ENCODE results near the gene ICAM5. TPM values are rescaled to one million over a fixed set of nuclear protein-coding genes. Genes with fewer than 3 reads are reported as not detected.

The ICAM5 gene
- total RNA-seq, 1 donor from 2014 or later, result 5.7 TPM

- Mint-ChIP-seq H3K36me3 (no peaks in the 10 kb centered on the region), H3K4me3 (peak overlapping the region; percentile 47), H3K27me3 (ENCODE audit: low read depth) (peaks cover 77% of the 10 kb centered on the region), H3K9me3 (no peaks in the 10 kb centered on the region), H3K27ac (peak overlapping the region; percentile 6), H3K4me1 (peaks cover 25% of the 10 kb centered on the region)
- no peak for TF ChIP-seq CTCF (IDR thresholded peaks at IDR 0.05; ENCODE audit: unreplicated experiment)
- no peak for DNase-seq (ENCODE audit: low spot score in 2 of 2, unreplicated experiment in 2 of 2)
These were observed 6.3 kb downstream of the ICAM5 start for GRCh38 chr19:10295847-10296591.

GRCh38 chr19:10299545-10300458, 10.1 kb downstream of the ICAM5 start:
- Mint-ChIP-seq H3K36me3 (peaks cover 3% of the 10 kb centered on the region), H3K9me3 (no peaks in the 10 kb centered on the region), H3K4me1 (peaks cover 9% of the 10 kb centered on the region), H3K27me3 (ENCODE audit: low read depth) (peaks cover 54% of the 10 kb centered on the region), H3K27ac (no peak overlapping the region), H3K4me3 (no peak overlapping the region)
- no peak for TF ChIP-seq CTCF (IDR thresholded peaks at IDR 0.05; ENCODE audit: unreplicated experiment)
- no peak for DNase-seq (ENCODE audit: low spot score in 2 of 2, unreplicated experiment in 2 of 2)

DNA sequence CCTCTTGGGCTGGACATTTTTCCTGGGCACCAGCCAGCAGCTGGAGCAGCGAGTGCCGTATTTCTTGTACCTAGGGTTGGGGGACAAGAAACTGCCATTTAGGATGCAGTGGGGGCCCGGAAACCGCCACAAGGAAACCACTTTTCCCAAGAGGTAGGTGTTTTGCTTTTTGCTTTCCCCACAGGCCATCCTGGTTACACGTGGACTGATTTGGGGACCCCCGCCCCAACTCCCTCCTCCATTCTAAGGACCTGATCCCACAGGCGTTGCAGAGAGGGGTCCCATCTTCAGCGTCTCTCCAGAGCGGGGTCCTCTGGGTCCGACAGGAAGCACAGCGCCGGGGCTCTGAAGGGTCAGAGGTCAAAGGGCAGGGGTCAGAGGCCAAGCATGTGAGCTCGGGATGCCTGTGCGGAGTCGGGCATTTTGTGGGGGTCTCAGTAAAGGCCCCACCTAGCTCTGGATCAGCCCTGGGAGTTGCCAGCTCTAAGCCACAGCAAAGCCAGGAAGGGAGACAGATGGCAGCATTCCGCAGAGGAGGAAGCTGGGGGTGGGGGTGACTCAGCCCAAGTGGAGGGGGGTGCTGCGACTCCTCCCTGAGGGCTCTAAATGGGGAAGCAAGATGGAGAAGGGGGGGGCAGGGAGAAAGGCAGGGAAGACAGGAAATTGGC, 15.5 kb downstream of the ICAM5 start:
- DNase-seq (ENCODE audit: low spot score in 2 of 2, unreplicated experiment in 2 of 2), result no peak
- Mint-ChIP-seq H3K9me3 (no peaks in the 10 kb centered on the region), H3K27ac (no peak overlapping the region), H3K4me3 (no peak overlapping the region), H3K27me3 (ENCODE audit: low read depth) (peaks cover 14% of the 10 kb centered on the region), H3K36me3 (peaks cover 4% of the 10 kb centered on the region), H3K4me1 (no peaks in the 10 kb centered on the region)
- no peak for TF ChIP-seq CTCF (IDR thresholded peaks at IDR 0.05; ENCODE audit: unreplicated experiment)

DNA sequence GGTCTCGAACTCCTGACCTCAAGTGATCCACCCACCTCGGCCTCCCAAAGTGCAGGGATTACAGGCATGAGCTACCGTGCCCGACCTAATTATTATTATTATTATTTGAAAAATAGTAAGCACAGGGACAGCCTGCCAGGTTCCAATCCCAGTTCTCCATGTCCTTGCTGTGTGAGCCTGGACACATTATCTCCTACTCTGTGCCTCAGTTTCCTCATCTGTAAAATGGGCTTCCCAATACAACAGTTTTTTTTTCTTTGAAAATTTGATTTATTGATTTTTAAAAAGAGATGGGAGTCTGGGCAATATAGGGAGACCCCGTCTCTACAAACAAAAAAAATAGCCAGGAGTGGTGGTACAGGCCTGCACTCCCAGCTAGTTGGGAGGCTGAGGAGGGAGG, 16.6 kb downstream of the ICAM5 start:
- DNase-seq (ENCODE audit: low spot score in 2 of 2, unreplicated experiment in 2 of 2), result no peak
- H3K36me3 Mint-ChIP-seq, result peaks cover 4% of the 10 kb centered on the region
- H3K27ac Mint-ChIP-seq, result no peak overlapping the region
- no peaks in the 10 kb centered on the region for H3K4me1 Mint-ChIP-seq
- no peak overlapping the region for H3K4me3 Mint-ChIP-seq
- H3K9me3 Mint-ChIP-seq, result no peaks in the 10 kb centered on the region
- peaks cover 12% of the 10 kb centered on the region for H3K27me3 Mint-ChIP-seq (ENCODE audit: low read depth)
- no peak for TF ChIP-seq CTCF (IDR thresholded peaks at IDR 0.05; ENCODE audit: unreplicated experiment)

DNA sequence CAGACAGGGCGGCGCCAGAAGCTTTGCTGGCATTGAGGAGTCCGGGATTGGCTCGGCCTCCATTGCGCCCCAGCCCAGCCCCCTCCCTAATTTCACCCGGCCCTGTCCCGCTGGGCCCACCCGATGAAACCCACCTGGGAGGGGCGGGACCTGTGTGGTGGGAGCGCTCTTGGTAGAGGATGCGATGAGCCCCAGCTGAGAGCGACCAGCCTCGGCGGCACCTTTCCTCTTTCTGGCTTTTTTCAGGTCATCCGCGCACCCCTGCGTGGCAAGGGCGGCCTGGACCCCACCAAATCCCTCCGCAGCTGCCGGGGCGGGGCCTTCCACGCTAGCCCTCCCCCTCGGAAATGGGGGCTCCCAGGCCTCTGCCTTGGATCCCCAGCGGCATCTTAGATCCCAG, 19.7 kb downstream of the ICAM5 start, which contains the start of gene ZGLP1:
Gene ZGLP1 (minus strand): TSS at position 393 of the 400 bp plus-strand sequence.
- Mint-ChIP-seq H3K36me3 (peaks cover 5% of the 10 kb centered on the region), H3K27ac (no peak within 1 kb of the TSS)
- no peak for TF ChIP-seq CTCF (IDR thresholded peaks at IDR 0.05; ENCODE audit: unreplicated experiment)

More for the DNA sequence above, 19.7 kb downstream of the ICAM5 start, which contains the start of gene ZGLP1:
- no peak for DNase-seq (ENCODE audit: low spot score in 2 of 2, unreplicated experiment in 2 of 2)
- H3K4me1 Mint-ChIP-seq, result peaks cover 3% of the 10 kb centered on the region
- no peak within 1 kb of the TSS for H3K4me3 Mint-ChIP-seq
- no peaks in the 10 kb centered on the region for H3K27me3 Mint-ChIP-seq (ENCODE audit: low read depth)
- no peaks in the 10 kb centered on the region for H3K9me3 Mint-ChIP-seq

Data from mesothelial cell of epicardium (in vitro differentiated cells).